ENCODE data around the gene PDZD4.

Gene PDZD4

DNA sequence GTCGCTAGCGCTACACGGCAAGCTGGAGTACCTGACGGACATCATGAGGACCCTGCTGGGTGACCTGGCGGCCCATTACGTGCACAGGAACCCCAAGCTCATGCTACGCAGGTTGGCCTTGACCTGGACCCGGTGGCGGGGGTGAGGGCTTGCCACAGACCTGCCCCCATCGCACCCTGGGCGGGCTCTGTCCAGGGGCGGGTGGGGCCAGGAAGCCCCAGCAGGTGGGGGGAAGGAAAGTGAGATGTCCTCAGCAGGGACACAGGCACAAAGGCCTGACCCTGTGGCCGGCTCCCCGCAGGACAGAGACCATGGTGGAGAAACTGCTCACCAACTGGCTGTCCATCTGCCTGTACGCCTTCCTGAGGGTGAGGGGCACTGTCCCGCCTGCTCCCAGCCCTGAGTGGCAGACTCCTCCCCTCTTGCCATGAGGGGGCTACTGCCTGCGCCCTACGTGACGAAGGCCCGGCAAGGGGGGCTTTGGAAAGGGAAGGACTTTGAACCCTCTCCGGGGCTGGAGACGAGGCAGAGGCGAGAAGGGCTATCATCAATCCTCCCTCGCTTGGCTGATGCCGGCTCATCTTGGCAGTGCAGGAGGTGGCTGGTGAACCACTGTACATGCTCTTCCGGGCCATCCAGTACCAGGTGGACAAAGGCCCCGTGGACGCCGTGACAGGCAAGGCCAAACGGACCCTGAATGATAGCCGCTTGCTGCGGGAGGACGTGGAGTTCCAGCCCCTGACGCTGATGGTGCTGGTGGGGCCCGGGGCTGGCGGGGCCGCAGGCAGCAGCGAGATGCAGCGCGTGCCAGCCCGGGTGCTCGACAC lies 54.8 kb downstream of the PDZD4 start:
- no peak overlapping the region for H3K4me3 ChIP-seq (ENCODE audit: low read length)
- TF ChIP-seq, protein P1, sequence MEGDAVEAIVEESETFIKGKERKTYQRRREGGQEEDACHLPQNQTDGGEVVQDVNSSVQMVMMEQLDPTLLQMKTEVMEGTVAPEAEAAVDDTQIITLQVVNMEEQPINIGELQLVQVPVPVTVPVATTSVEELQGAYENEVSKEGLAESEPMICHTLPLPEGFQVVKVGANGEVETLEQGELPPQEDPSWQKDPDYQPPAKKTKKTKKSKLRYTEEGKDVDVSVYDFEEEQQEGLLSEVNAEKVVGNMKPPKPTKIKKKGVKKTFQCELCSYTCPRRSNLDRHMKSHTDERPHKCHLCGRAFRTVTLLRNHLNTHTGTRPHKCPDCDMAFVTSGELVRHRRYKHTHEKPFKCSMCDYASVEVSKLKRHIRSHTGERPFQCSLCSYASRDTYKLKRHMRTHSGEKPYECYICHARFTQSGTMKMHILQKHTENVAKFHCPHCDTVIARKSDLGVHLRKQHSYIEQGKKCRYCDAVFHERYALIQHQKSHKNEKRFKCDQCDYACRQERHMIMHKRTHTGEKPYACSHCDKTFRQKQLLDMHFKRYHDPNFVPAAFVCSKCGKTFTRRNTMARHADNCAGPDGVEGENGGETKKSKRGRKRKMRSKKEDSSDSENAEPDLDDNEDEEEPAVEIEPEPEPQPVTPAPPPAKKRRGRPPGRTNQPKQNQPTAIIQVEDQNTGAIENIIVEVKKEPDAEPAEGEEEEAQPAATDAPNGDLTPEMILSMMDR (conservative IDR thresholded peaks at IDR 0.05; ENCODE audit: low read depth, low read length) = no peak
- DNase-seq (ENCODE audit: low read depth) = no peak

DNA sequence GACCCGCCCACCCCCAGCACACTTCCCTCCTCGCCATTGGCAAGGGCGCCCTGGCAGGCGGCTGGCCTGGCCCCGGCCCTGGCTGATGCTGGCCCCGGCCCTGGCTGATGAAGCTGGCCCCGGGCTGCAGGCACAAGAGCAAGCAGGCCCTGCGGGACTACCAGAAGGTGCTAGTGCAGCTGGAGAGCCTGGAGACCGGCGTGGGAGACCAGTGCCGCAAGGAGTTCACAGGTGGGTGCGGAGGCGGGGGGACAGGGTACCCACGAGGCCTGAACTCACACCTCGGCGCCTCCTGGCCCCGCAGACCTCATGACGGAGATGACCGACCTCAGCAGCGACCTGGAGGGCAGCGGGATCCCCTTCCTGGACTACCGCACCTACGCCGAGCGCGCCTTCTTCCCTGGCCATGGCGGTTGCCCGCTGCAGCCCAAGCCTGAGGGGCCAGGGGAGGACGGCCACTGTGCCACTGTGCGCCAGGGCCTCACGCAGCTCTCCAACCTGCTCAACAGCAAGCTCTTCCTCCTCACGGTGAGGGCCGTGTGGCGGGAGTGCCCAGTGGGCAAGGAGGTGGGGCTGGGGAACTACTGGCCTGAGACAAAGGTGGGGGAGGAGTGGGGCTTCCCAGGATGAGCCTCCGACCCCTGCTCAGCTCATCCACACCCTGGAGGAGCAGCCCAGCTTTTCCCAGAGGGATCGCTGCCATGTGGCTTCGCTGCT lies 55.6 kb downstream of the PDZD4 start:
- TF ChIP-seq, protein P1 (conservative IDR thresholded peaks at IDR 0.05; ENCODE audit: low read depth, low read length) = no peak
- no peak overlapping the region for H3K4me3 ChIP-seq (ENCODE audit: low read length)
- DNase-seq (ENCODE audit: low read depth) = no peak

DNA sequence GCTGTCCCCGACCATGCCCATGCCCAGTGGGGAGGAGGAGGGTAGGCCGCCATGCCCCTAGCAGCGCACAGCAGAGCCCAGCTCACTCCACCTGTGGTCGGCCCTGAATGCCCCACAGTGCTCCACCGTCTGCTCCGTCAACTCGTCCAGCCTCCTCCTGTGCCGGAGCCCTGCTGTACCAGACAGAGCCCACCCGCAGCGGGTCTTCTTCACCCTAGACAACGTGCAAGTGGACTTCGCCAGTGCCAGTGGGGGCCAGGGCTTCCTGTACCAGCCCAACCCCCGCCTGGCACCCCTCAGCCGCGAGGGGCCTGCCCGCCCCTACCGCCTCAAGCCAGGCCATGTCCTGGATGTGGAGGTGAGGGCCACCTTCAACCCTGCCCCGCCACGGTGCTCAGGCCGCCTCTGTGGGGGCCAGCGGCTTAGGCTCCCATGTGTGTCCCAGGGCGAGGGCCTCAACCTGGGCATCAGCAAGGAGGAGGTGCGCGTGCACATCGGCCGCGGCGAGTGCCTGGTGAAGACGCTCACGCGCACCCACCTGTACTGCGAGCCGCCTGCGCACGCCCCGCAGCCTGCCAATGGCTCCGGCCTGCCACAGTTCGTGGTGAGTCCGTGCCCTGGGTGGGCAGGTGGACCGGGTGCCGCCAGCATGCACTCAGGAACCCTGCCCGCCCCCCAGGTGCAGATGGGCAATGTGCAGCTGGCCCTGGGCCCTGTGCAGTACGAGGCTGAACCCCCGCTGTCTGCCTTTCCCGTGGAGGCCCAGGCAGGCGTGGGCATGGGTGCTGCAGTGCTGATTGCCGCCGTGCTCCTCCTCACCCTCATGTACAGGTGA lies 56.4 kb downstream of the PDZD4 start:
- no peak overlapping the region for H3K4me3 ChIP-seq (ENCODE audit: low read length)
- no peak for DNase-seq (ENCODE audit: low read depth)
- TF ChIP-seq, protein P1 (conservative IDR thresholded peaks at IDR 0.05; ENCODE audit: low read depth, low read length) = no peak

DNA sequence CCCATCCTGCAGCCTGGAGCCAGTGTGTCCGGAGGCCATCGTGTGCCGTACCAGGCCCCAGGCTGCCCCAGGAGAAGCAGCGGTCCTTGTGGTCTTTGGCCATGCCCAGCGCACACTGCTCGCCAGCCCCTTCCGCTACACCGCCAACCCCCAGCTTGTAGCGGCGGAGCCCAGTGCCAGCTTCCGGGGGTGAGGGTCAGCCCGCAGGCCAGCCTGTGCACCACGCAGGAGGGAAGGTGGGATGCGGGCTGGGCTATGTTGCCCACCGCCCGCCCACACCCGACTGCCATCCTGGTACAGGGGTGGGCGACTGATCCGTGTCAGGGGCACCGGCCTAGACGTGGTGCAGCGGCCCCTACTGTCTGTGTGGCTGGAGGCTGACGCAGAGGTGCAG lies 57.1 kb downstream of the PDZD4 start:
- TF ChIP-seq, protein P1 (conservative IDR thresholded peaks at IDR 0.05; ENCODE audit: low read depth, low read length) = no peak
- DNase-seq (ENCODE audit: low read depth) = no peak

DNA sequence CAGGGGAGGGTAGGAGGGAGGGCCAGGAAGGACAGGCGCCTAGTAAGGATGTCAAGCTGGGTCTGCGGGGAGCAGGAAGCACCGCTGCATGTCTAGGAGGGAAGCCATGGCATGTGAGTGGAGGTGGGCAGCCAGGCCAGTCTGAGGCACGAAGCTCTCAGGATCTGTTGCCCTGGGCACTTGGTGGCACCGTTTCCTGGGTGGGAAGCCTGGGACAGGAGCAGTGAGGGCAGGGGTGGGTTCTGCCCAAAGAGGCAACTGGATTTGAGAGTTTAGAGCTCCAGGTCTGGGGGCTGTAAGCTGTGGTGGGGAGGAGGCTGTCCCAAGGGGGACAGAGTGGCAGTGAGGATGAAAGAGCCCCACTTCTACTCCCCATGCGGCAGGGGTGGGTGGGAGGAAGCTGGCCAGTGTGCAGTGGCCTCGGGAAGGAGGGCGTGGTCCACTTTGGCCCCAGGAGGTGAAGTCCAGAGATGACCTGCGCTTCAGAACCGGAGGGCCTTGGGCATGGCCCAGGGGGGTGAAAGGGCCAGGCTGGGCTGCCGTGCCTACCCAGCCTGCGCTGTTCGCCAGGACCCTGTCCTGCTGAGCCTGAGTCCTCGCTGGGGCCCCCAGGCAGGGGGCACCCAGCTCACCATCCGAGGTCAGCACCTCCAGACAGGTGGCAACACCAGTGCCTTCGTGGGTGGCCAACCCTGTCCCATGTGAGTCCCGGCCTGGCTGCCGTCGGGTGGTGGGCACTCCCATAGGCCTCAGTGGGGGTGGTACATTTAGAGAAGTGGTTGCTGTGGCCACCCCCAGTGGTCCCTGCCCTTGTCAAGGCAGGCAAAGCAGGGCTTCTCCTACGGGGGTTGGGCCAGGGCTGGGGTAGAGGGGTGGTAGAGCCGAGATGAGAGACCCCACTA lies 57.8 kb downstream of the PDZD4 start:
- TF ChIP-seq, protein P1 (conservative IDR thresholded peaks at IDR 0.05; ENCODE audit: low read depth, low read length) = no peak
- H3K4me3 ChIP-seq (ENCODE audit: low read length) = no peak overlapping the region
- no peak for DNase-seq (ENCODE audit: low read depth)

More for the DNA sequence above, 57.1 kb downstream of the PDZD4 start:
- H3K4me3 ChIP-seq (ENCODE audit: low read length) = no peak overlapping the region
